NCI-H1092 treated with DMSO at 0.1 percent for 48 hours (cell line): Measurements from ENCODE around the gene FBXW8.
A peak's percentile ranks its signal among the peaks of the same experiment; 100 is the strongest.

Experiments used
- DNase-seq: peaks from one replicate; lab custom pipeline; 2025; lab: John Stamatoyannopoulos, UW

The FBXW8 gene

GRCh38 chr12:116885491-116885890, 25.3 kb upstream of the FBXW8 start:
- no peak for DNase-seq

GRCh38 chr12:116887244-116887643, 23.5 kb upstream of the FBXW8 start:
- DNase-seq = no peak

- no peak for DNase-seq
Measured at GRCh38 chr12:116887897-116888296, 22.9 kb upstream of the FBXW8 start.

- no peak for DNase-seq
Measured at GRCh38 chr12:116890330-116890729, 20.4 kb upstream of the FBXW8 start.

GRCh38 chr12:116891019-116891418, 19.7 kb upstream of the FBXW8 start:
- DNase-seq = no peak

- no peak for DNase-seq
Measured at GRCh38 chr12:116892349-116893140, 18.2 kb upstream of the FBXW8 start.

- no peak for DNase-seq
Measured at GRCh38 chr12:116894913-116895312, 15.8 kb upstream of the FBXW8 start.

- DNase-seq = no peak
Measured at GRCh38 chr12:116896411-116896924, 14.3 kb upstream of the FBXW8 start.

GRCh38 chr12:116897476-116897875, 13.3 kb upstream of the FBXW8 start:
- DNase-seq = no peak

- DNase-seq = no peak
Measured at GRCh38 chr12:116898669-116899068, 12.1 kb upstream of the FBXW8 start.

GRCh38 chr12:116901612-116902011, 9.1 kb upstream of the FBXW8 start:
- no peak for DNase-seq

GRCh38 chr12:116903818-116904217, 6.9 kb upstream of the FBXW8 start:
- no peak for DNase-seq

- DNase-seq = no peak
Measured at GRCh38 chr12:116906285-116906684, 4.5 kb upstream of the FBXW8 start.

GRCh38 chr12:116910280-116910644, 488 bp upstream of the FBXW8 start:
- no peak for DNase-seq

- DNase-seq = no peak
Measured at GRCh38 chr12:116915326-116915725, 4.6 kb downstream of the FBXW8 start.

- no peak for DNase-seq
Measured at GRCh38 chr12:116916122-116916521, 5.4 kb downstream of the FBXW8 start.

GRCh38 chr12:116916714-116917114, 6.0 kb downstream of the FBXW8 start:
- no peak for DNase-seq

GRCh38 chr12:116918464-116918863, 7.7 kb downstream of the FBXW8 start:
- peak; percentile 5 for DNase-seq

- peak; percentile 43 for DNase-seq
Measured at GRCh38 chr12:116919247-116919661, 8.5 kb downstream of the FBXW8 start.

GRCh38 chr12:116919706-116920485, 9.1 kb downstream of the FBXW8 start:
- no peak for DNase-seq

GRCh38 chr12:116920939-116921338, 10.2 kb downstream of the FBXW8 start:
- DNase-seq = no peak

GRCh38 chr12:116922194-116922897, 11.6 kb downstream of the FBXW8 start:
- DNase-seq = no peak
